GM12874 (cell line): ENCODE measurements around the gene ERICH2.
A peak's percentile ranks its signal among the peaks of the same experiment; 100 is the strongest.

Source experiments
- TF ChIP-seq, protein P1 (sequence below): IDR thresholded peaks from 2 replicates; pipeline ENCODE4 v1.5.1; 2011; ENCODE audit warnings: low read depth, mild to moderate bottlenecking, control low read depth, low read length, moderate library complexity; ENCODE audit not compliant: insufficient read depth

The ERICH2 gene

DNA sequence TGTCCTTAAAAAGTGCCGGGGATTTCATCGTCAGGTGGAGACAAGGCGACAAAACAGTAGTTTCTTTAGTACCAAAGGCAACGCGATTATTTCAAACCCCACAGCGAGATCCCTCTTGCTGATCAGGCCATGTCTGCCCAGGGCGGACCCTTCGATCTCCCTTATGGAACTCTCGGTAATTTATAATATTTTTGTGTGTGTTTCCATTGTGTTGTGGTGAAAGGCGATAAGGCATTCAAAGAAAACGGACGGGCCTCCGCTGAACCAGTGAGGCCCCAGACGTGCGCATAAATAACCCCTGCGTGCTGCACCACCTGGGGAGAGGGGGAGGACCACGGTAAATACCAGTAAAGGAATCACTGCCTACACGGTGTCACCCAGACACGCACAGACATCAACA, 45.1 kb downstream of the ERICH2 start:
- TF ChIP-seq, protein P1, sequence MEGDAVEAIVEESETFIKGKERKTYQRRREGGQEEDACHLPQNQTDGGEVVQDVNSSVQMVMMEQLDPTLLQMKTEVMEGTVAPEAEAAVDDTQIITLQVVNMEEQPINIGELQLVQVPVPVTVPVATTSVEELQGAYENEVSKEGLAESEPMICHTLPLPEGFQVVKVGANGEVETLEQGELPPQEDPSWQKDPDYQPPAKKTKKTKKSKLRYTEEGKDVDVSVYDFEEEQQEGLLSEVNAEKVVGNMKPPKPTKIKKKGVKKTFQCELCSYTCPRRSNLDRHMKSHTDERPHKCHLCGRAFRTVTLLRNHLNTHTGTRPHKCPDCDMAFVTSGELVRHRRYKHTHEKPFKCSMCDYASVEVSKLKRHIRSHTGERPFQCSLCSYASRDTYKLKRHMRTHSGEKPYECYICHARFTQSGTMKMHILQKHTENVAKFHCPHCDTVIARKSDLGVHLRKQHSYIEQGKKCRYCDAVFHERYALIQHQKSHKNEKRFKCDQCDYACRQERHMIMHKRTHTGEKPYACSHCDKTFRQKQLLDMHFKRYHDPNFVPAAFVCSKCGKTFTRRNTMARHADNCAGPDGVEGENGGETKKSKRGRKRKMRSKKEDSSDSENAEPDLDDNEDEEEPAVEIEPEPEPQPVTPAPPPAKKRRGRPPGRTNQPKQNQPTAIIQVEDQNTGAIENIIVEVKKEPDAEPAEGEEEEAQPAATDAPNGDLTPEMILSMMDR, result no peak

- TF ChIP-seq, protein P1, result peak; percentile 68
These were observed 45.7 kb downstream of the ERICH2 start for GRCh38 chr2:170815746-170816503.

DNA sequence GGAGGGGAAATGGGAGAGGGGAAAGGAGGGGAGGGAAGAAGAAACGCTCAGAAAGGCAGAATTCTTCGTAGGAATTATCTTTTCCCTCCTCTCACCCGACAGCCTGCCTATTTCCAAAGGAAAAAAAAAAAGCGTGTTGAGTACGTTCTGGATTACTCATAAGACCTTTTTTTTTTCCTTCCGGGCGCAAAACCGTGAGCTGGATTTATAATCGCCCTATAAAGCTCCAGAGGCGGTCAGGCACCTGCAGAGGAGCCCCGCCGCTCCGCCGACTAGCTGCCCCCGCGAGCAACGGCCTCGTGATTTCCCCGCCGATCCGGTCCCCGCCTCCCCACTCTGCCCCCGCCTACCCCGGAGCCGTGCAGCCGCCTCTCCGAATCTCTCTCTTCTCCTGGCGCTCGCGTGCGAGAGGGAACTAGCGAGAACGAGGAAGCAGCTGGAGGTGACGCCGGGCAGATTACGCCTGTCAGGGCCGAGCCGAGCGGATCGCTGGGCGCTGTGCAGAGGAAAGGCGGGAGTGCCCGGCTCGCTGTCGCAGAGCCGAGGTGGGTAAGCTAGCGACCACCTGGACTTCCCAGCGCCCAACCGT, 46.4 kb downstream of the ERICH2 start, which contains the start of gene GAD1:
TSS of gene GAD1 (plus strand) at position 384 of the 589 bp plus-strand sequence. CDS start 1,705 bp downstream, outside the sequence.
- TF ChIP-seq, protein P1, result no peak

GRCh38 chr2:170817093-170818035, 47.2 kb downstream of the ERICH2 start:
- TF ChIP-seq, protein P1, result no peak

GRCh38 chr2:170818036-170818751, 48.0 kb downstream of the ERICH2 start:
- TF ChIP-seq, protein P1, result no peak

- TF ChIP-seq, protein P1, result no peak
These were observed 48.7 kb downstream of the ERICH2 start for GRCh38 chr2:170818752-170819470.
